ENCODE measurements around the gene PHF13. TPM values are rescaled to one million over a fixed set of nuclear protein-coding genes. Genes with fewer than 3 reads are reported as not detected.

PHF13 gene
- total and polyA plus RNA-seq, 9 of the 15 experiments (the other 6 are each of a cell fraction or from before 2014, with no cell fraction given): 1.8 to 36.1 (median 11.7) TPM

DNA sequence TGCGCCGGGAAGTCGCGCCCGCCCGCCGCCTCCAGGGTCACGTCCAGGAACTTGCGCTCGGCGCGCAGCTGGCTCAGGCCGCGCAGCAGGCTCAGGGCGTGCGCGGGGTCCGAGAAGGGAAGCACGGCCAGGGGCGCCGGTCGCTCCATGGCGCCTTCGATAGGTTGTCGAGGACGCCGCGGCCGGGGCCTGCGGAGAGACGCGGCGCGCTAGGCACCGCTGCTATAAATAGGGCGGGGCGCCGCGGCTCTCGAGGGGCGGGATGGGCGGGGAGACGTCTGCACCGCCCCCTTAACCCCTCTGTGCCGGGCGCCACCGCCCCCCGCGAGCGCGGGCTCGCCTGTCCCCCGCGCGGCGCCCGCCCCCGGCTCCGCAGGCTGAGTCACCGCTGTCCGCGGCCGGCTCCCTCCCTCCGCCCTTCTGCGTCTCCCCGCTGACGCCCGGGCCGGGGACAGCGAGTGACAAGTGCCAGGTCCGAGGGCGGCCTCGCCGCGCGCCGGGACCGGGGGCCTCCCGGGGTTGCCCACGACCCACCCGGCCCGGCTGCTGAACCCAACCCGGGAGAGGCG, 10.8 kb upstream of the PHF13 start, which contains the start of gene KLHL21 (continued):
- TF ChIP-seq PYGO2 (tag; IDR thresholded peaks at IDR 0.05) (no peak), PURB (CRISPR knock-in tag; IDR thresholded peaks at IDR 0.05; ENCODE audit: low read depth) (no peak), NEUROD1 (IDR thresholded peaks at IDR 0.05; ENCODE audit: borderline replicate concordance, low read depth, low read length, partially characterized antibody) (no peak), ZKSCAN1 (IDR thresholded peaks at IDR 0.05; ENCODE audit: low read depth, low read length) (no peak), HDGF (IDR thresholded peaks at IDR 0.05) (no peak), ZNF408 (CRISPR knock-in tag; IDR thresholded peaks at IDR 0.05; ENCODE audit: low read depth) (no peak), ZNF785 (CRISPR knock-in tag; IDR thresholded peaks at IDR 0.05) (no peak), NCOA6 (IDR thresholded peaks at IDR 0.05) (no peak), MAZ (CRISPR knock-in tag; conservative IDR thresholded peaks at IDR 0.05 in 1 of 2, IDR thresholded peaks at IDR 0.05 in 1 of 2) (peak; percentile 92 to 98), ZNF354B (CRISPR knock-in tag; IDR thresholded peaks at IDR 0.05) (no peak), BHLHE40 (IDR thresholded peaks at IDR 0.05; ENCODE audit: low read length) (no peak), PTTG1 (tag; IDR thresholded peaks at IDR 0.05; ENCODE audit: low read depth) (no peak), CSDE1 (IDR thresholded peaks at IDR 0.05) (no peak), NFATC3 (IDR thresholded peaks at IDR 0.05) (no peak), HDAC6 (IDR thresholded peaks at IDR 0.05; ENCODE audit: low read depth, low read length) (no peak), HDAC1 (IDR thresholded peaks at IDR 0.05) (peak in 1 of 2 experiments; percentile 8; a peak in 1 of 4 replicates), HEY1 (CRISPR knock-in tag; IDR thresholded peaks at IDR 0.05; ENCODE audit: borderline replicate concordance) (no peak), NFE2L1 (tag; IDR thresholded peaks at IDR 0.05; ENCODE audit: borderline replicate concordance, low read depth) (no peak), ZNF57 (CRISPR knock-in tag; IDR thresholded peaks at IDR 0.05) (no peak), RCOR1 (IDR thresholded peaks at IDR 0.05; ENCODE audit: borderline replicate concordance in 1 of 2, low read depth in 2 of 2, low read length in 2 of 2) (no peak; a peak in 2 of 4 replicates), KLF10 (CRISPR knock-in tag; IDR thresholded peaks at IDR 0.05) (no peak), MEIS2 (IDR thresholded peaks at IDR 0.05; ENCODE audit: partially characterized antibody) (peak; percentile 52), MEF2A (IDR thresholded peaks at IDR 0.05; ENCODE audit: control insufficient read depth, low read depth, low read length) (no peak)
- TF ChIP-seq, protein P1, sequence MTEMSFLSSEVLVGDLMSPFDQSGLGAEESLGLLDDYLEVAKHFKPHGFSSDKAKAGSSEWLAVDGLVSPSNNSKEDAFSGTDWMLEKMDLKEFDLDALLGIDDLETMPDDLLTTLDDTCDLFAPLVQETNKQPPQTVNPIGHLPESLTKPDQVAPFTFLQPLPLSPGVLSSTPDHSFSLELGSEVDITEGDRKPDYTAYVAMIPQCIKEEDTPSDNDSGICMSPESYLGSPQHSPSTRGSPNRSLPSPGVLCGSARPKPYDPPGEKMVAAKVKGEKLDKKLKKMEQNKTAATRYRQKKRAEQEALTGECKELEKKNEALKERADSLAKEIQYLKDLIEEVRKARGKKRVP (CRISPR knock-in tag; IDR thresholded peaks at IDR 0.05): peak; percentile 52; the same call in 1 of the 2 replicates
- TF ChIP-seq, protein P2, sequence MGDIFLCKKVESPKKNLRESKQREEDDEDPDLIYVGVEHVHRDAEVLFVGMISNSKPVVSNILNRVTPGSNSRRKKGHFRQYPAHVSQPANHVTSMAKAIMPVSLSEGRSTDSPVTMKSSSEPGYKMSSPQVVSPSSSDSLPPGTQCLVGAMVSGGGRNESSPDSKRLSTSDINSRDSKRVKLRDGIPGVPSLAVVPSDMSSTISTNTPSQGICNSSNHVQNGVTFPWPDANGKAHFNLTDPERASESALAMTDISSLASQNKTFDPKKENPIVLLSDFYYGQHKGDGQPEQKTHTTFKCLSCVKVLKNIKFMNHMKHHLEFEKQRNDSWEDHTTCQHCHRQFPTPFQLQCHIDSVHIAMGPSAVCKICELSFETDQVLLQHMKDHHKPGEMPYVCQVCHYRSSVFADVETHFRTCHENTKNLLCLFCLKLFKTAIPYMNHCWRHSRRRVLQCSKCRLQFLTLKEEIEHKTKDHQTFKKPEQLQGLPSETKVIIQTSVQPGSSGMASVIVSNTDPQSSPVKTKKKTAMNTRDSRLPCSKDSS (IDR thresholded peaks at IDR 0.05; ENCODE audit: low read depth, partially characterized antibody): no peak
- TF ChIP-seq, protein P3, sequence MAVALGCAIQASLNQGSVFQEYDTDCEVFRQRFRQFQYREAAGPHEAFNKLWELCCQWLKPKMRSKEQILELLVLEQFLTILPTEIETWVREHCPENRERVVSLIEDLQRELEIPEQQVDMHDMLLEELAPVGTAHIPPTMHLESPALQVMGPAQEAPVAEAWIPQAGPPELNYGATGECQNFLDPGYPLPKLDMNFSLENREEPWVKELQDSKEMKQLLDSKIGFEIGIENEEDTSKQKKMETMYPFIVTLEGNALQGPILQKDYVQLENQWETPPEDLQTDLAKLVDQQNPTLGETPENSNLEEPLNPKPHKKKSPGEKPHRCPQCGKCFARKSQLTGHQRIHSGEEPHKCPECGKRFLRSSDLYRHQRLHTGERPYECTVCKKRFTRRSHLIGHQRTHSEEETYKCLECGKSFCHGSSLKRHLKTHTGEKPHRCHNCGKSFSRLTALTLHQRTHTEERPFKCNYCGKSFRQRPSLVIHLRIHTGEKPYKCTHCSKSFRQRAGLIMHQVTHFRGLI (CRISPR knock-in tag; IDR thresholded peaks at IDR 0.05): no peak
- TF ChIP-seq, protein P4, sequence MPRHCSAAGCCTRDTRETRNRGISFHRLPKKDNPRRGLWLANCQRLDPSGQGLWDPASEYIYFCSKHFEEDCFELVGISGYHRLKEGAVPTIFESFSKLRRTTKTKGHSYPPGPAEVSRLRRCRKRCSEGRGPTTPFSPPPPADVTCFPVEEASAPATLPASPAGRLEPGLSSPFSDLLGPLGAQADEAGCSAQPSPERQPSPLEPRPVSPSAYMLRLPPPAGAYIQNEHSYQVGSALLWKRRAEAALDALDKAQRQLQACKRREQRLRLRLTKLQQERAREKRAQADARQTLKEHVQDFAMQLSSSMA (CRISPR knock-in tag; IDR thresholded peaks at IDR 0.05): no peak

All from K562 (cell line).